ENCODE results near the gene STX11. TPM values are rescaled to one million over a fixed set of nuclear protein-coding genes. Genes with fewer than 3 reads are reported as not detected.

STX11 gene
- total RNA-seq, 1 donor, result 118 TPM

DNA sequence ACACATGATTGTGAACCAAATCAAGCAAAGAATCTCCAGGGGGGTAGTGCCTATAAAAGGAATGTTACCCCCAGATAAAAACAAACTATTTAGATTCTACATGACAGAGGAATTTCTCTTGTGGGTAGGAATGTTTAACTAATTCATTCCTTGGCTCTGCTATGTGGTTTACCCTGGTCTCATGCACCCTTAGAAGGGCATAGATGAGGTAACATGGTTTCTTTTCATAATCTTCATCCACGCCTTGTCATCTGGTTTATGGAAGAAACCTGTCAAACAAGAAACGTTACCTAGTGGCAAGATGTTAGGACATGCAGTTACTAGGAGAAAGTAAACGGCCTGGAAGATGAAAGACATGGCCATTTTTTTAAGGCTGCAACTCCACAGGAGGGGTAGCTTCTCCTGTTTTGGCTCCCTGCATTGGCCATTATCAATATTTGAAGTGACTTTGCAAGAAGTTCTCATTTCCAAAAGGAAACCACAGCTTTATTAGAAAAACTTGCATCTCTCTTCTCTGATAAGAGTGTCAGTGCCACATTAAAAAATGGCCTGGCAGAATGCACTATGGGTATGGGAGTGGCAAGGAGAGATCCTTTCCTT, 45.5 kb downstream of the STX11 start:
- Histone ChIP-seq H3K9me3 (ENCODE audit: low read depth, low read length) (no peaks in the 10 kb centered on the region), H3K27me3 (ENCODE audit: insufficient read depth, low read length) (no peaks in the 10 kb centered on the region), H3K4me1 (ENCODE audit: insufficient read depth, low read length) (no peaks in the 10 kb centered on the region), H3K4me3 (ENCODE audit: low read length) (no peak overlapping the region)

GRCh38 chr6:144197919-144198318, 47.6 kb downstream of the STX11 start:
- peaks cover 10% of the 10 kb centered on the region for H3K9me3 ChIP-seq (ENCODE audit: low read depth, low read length)
- H3K4me3 ChIP-seq (ENCODE audit: low read length), result no peak overlapping the region
- H3K4me1 ChIP-seq (ENCODE audit: insufficient read depth, low read length), result no peaks in the 10 kb centered on the region
- no peaks in the 10 kb centered on the region for H3K27me3 ChIP-seq (ENCODE audit: insufficient read depth, low read length)

DNA sequence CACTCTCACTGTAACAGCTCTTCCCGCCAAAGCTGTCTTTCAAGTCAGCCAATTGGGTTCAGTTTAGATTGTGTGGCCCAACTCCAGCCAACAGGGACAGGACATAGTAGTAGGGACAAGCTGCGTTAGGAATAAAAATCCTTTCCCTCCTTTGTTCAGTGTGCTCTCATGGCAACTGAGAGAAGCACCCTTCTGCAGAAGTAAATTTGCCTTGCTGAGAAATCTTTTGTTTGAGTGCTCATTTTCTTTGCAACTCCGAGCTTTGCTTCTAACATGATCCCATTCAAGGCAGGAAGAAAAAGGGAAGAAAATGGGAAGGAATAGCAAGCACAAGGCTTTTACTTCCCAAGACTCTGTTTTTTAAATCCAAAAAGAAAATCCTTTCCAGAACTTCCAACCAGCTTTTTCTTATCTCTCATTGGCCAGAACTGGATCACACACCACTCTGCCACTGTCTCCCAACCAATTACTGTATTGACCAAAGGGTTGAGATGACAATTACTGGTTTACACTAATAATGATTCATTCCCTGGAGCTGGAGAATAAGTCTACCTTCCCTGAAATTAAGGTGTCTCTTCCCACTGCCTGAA, 52.7 kb downstream of the STX11 start:
- Histone ChIP-seq H3K9me3 (ENCODE audit: low read depth, low read length) (peaks cover 29% of the 10 kb centered on the region), H3K4me1 (ENCODE audit: insufficient read depth, low read length) (no peaks in the 10 kb centered on the region), H3K4me3 (ENCODE audit: low read length) (no peak overlapping the region), H3K27me3 (ENCODE audit: insufficient read depth, low read length) (no peaks in the 10 kb centered on the region)

GRCh38 chr6:144211160-144211559, 60.8 kb downstream of the STX11 start:
- Histone ChIP-seq H3K27me3 (ENCODE audit: insufficient read depth, low read length) (no peaks in the 10 kb centered on the region), H3K4me1 (ENCODE audit: insufficient read depth, low read length) (peaks cover 14% of the 10 kb centered on the region), H3K4me3 (ENCODE audit: low read length) (no peak overlapping the region), H3K9me3 (ENCODE audit: low read depth, low read length) (no peaks in the 10 kb centered on the region)

GRCh38 chr6:144213315-144213714, 63.0 kb downstream of the STX11 start:
- Histone ChIP-seq H3K4me3 (ENCODE audit: low read length) (no peak overlapping the region), H3K27me3 (ENCODE audit: insufficient read depth, low read length) (no peaks in the 10 kb centered on the region), H3K9me3 (ENCODE audit: low read depth, low read length) (no peaks in the 10 kb centered on the region), H3K4me1 (ENCODE audit: insufficient read depth, low read length) (peaks cover 29% of the 10 kb centered on the region)

DNA sequence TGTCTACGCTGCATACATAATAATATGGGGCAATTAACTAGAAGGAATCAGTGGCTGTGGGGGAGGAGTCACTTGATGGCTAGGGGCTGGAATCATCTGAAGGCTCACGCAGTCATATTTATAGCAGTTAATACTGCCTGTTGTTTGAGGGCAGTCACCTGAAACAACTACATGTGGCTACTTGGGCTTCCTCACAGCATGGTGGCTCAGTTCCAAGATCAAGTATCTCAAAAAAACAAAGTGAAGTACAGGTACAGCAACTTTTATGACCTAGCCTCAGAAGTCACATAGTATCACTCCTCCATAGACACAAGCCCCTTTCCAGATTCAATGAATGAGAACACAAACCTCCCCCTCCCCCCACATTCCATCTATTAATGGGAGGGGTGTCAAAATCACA, 63.7 kb downstream of the STX11 start:
- no peak overlapping the region for H3K4me3 ChIP-seq (ENCODE audit: low read length)
- H3K27me3 ChIP-seq (ENCODE audit: insufficient read depth, low read length), result no peaks in the 10 kb centered on the region
- H3K9me3 ChIP-seq (ENCODE audit: low read depth, low read length), result no peaks in the 10 kb centered on the region
- H3K4me1 ChIP-seq (ENCODE audit: insufficient read depth, low read length), result peaks cover 32% of the 10 kb centered on the region

DNA sequence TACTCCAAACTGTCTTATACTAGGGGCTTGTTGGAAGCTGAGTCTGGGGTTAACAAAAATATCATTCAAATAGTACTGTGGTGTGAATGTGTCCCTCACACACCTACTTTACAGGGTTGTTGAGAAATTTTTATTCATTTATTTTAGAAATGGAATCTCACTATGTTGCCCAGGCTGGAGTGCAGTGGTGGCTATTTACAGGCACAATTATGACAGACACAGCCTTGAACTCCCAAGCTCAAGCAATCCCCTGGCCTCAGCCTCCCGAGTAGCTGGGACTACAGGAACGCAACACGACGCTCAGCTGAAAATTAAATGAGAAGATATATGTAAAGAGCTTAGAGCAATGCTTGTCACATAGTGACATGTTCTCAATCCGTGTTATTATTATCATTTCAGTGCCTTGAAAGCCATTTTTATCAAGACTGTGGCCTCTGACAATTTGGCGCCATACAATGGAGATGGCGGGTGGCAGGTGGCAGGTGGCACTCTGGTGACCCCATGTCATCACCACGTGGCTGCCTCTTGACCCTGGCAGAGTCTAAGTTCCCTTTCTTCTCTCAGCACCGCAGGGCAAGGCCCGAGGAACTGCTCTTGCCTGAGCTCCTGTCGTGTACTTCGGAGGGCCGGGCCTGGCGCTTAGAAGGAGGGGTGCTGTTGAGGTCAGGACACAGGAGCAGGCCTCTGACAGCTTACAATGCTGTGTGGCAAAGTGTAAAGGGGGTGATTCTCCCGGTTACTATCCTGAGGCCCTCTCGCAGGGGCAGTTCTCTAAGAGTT, 64.5 kb downstream of the STX11 start:
- Histone ChIP-seq H3K9me3 (ENCODE audit: low read depth, low read length) (no peaks in the 10 kb centered on the region), H3K4me3 (ENCODE audit: low read length) (no peak overlapping the region), H3K27me3 (ENCODE audit: insufficient read depth, low read length) (no peaks in the 10 kb centered on the region), H3K4me1 (ENCODE audit: insufficient read depth, low read length) (peaks cover 32% of the 10 kb centered on the region)

DNA sequence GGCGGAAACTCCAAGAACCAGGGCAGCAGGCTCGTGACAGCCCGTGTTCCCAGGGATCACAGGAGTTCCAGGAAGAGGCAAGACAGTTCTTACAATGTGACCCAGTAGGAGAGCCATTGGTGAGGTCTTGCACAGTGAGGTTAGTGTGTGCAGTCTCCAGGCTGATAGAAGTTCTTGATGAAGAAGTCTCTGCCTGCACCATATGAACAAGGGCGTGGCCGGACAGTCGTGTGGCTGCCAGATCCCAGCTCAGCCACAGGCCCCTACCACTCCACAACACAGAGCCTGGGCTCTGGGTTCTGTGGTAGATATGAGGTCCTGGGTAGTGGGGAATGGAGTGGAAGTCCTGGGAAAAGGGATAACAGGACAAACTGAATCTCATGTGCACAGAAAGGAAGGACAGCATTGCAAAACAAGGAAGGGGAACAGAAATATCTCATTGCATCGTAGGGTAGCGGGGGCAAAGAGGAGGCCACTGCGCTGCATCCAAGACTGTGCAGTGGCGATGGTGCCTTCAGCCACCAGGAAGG, 65.2 kb downstream of the STX11 start:
- Histone ChIP-seq H3K4me3 (ENCODE audit: low read length) (peak overlapping the region; percentile 70), H3K4me1 (ENCODE audit: insufficient read depth, low read length) (peaks cover 32% of the 10 kb centered on the region)

DNA sequence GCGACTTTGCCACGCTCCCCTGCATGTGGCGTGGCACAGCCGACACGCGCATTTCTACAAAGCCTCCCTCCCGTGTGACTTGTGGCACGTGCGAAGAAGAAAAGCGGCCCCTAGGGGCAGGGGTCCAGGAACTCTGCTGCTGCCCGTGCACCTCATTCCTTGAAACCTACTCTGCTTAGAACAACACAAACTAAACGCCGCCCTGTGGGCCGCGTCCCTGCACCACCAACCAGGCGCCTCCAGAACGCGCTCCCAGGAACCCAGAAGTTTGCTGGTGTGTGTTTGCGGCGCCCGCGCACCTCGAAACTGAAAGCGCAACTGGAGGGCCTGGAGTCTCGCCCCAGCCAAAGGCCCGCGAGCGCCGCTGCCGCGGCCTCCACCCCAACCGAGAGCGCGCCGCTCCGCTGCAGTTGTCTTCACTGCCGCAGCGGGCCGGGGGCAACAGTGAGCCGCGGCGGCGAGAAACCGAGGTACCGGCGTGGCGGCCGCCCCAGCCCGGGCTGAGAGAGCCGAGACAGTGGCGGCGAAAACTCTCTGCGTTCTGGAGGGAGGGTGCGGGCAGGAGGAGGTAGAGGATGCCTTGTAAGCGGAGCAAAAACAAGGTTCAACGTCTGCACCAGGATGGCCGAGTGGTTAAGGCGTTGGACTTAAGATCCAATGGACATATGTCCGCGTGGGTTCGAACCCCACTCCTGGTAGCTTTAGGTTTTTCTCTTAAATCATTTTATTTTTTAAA, 65.8 kb downstream of the STX11 start:
- Histone ChIP-seq H3K4me3 (ENCODE audit: low read length) (peak overlapping the region; percentile 70), H3K4me1 (ENCODE audit: insufficient read depth, low read length) (peaks cover 32% of the 10 kb centered on the region), H3K27me3 (ENCODE audit: insufficient read depth, low read length) (no peaks in the 10 kb centered on the region), H3K9me3 (ENCODE audit: low read depth, low read length) (no peaks in the 10 kb centered on the region)

More for the DNA sequence above, 65.2 kb downstream of the STX11 start:
- Histone ChIP-seq H3K9me3 (ENCODE audit: low read depth, low read length) (no peaks in the 10 kb centered on the region), H3K27me3 (ENCODE audit: insufficient read depth, low read length) (no peaks in the 10 kb centered on the region)

GRCh38 chr6:144216668-144217218, 66.4 kb downstream of the STX11 start:
- Histone ChIP-seq H3K4me3 (ENCODE audit: low read length) (peak overlapping the region; percentile 70), H3K27me3 (ENCODE audit: insufficient read depth, low read length) (no peaks in the 10 kb centered on the region), H3K9me3 (ENCODE audit: low read depth, low read length) (no peaks in the 10 kb centered on the region), H3K4me1 (ENCODE audit: insufficient read depth, low read length) (peaks cover 32% of the 10 kb centered on the region)

DNA sequence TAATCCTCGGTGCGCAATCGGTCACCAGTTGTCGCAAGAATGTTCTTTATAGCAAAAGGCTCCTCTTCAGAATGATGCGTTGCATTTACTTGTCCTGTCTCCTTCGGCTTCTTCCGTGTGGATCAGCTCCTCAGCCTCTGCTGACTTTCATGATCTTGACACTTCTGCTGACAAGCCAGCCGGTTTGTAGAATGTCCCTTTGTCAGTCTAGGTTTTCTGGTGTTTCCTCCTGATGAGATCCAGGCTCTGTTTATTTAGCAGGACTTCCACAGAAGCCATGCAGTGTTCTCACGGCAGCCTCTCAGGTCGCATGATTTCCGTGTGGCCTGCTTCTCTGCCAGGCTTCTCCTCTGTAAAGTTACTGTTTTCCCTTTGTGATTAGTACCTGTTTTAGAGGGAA, 66.9 kb downstream of the STX11 start:
- no peak overlapping the region for H3K4me3 ChIP-seq (ENCODE audit: low read length)
- H3K9me3 ChIP-seq (ENCODE audit: low read depth, low read length), result no peaks in the 10 kb centered on the region
- H3K4me1 ChIP-seq (ENCODE audit: insufficient read depth, low read length), result peaks cover 32% of the 10 kb centered on the region
- no peaks in the 10 kb centered on the region for H3K27me3 ChIP-seq (ENCODE audit: insufficient read depth, low read length)

DNA sequence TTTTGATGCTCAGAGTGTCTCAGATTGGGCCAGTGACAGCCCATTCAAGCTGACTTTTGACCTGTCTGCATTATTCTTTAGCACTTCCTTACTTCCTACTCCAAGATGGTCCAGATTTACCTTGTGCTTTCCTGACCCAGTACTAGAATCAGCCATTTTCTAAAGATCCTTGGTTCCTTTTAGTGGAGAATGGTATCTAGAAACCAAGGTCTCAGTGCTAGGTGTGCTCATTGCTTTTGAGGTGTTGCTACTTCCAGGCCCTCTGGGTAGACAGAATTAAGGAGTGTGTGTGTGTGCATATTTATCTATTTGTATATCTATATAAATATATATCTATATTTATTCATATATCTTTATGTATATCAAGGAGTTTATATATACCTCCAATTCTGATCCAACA, 67.5 kb downstream of the STX11 start:
- Histone ChIP-seq H3K4me3 (ENCODE audit: low read length) (no peak overlapping the region), H3K9me3 (ENCODE audit: low read depth, low read length) (no peaks in the 10 kb centered on the region), H3K27me3 (ENCODE audit: insufficient read depth, low read length) (no peaks in the 10 kb centered on the region), H3K4me1 (ENCODE audit: insufficient read depth, low read length) (peaks cover 32% of the 10 kb centered on the region)

GRCh38 chr6:144219056-144219685, 68.9 kb downstream of the STX11 start:
- Histone ChIP-seq H3K4me3 (ENCODE audit: low read length) (no peak overlapping the region), H3K27me3 (ENCODE audit: insufficient read depth, low read length) (no peaks in the 10 kb centered on the region), H3K9me3 (ENCODE audit: low read depth, low read length) (no peaks in the 10 kb centered on the region), H3K4me1 (ENCODE audit: insufficient read depth, low read length) (peaks cover 32% of the 10 kb centered on the region)

GRCh38 chr6:144220031-144220790, 69.9 kb downstream of the STX11 start:
- H3K27me3 ChIP-seq (ENCODE audit: insufficient read depth, low read length), result no peaks in the 10 kb centered on the region

More at GRCh38 chr6:144220031-144220790, 69.9 kb downstream of the STX11 start:
- Histone ChIP-seq H3K9me3 (ENCODE audit: low read depth, low read length) (no peaks in the 10 kb centered on the region), H3K4me1 (ENCODE audit: insufficient read depth, low read length) (peaks cover 25% of the 10 kb centered on the region), H3K4me3 (ENCODE audit: low read length) (no peak overlapping the region)

Measured in mononuclear cell (primary cell).